Fibroblast of skin of right quadriceps (primary cell): ENCODE data around the gene CALD1.

Source experiments
- DNase-seq: peaks from one replicate; pipeline ENCODE4 v3.0.0-alpha.2; 2013

CALD1 gene

DNA sequence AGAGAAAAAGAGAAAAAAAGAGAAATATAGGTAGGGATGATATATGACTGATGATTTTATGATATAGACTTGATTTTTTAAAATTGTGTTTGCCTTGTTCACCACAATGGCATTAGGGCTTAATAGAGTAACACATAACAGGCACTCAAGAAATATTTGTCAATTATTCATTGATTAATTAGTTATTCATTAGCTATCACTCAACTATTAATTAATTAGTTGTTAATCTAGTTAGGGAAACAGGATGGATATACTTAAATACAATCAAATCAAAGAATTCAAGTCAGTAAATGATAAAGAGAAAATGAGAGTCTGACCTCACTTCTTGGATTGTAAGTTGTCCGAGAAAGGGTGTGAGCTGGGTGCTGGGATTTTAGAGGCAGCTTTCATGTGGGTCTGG lies 15.1 kb upstream of the CALD1 start:
- no peak for DNase-seq

DNA sequence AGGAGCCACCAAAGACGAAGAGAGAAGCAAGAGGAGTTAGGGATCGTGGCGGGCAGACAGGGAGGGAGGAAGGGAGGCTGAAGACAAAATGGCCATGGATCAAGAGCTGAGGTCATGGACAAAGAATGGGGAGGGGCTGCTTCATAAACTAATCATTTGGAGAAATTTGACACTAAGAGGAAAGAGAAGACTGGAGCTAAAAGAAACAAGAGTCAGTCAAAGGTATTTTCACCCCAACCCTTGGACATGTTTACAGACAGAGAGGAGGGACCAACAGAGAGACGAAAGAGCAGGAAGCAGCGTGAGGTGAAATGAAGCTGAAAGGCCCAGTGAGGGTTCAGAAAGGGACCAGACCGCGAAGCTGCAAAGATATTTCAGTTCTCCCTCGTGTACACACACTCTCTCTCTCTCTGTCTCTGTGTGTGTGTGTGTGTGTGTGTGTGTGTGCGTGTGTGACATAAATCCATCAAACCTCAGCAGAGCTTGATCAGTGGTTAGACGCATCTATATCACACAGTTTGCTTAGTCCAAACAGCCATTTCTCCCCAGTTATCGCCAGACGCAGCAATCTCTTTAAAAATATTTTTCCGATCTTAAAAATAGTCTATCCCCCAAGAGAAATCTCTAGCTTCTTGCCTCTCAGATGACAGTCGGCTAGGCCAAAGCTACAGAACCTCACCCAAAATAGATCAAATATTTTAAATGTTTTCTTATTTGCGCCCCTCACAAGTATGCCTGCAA lies 12.5 kb upstream of the CALD1 start:
- DNase-seq: peak; percentile 70

DNA sequence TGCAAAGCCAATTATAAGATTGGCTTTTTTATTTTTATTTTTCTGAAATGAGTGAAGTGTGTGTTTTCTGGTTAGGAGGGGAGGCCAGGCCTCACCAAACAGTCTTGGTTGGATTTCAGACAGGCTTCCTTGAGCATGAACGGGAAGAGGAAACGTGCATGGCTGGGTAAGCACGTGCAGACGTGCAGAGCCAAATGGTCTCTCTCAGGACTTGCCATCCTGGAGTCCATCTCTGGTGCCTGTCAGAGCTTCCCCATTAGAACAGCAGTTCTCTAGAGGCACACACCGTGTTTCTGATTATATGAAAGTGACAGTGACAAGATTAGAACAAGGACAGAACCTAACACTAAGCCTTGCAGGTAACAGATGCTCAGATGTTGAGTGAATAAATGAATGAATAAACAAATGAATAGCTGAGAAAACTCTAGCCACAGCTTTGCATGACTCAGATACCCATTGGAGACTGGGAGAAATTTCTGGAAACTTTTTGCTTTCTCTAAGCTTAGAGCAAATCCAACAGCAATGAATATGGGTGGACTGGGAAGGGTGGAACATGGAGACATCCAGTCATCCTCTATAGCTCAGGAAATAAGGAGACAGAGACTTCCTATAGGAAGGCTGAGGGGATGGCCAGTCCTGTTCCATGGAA lies 11.8 kb upstream of the CALD1 start:
- DNase-seq: no peak

DNA sequence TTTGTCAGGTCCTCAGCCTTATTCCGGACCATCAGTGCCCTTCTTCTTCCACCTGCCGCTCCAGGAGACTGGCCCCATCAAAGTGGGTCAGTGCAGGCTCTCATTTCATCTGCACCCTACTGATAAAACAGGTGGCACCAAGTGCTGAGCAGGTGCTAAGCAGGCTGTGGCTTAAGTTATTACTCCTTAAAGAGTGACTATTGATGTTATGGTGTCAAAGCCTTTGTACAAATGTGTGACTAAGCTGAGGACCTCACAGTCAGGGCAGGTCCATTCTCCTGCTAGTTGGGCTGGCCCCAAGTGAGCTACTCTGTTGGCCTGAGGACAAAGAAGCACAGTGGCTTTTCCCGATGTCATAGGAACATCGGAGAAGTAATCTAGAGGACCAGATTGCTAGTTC lies 11.2 kb upstream of the CALD1 start:
- no peak for DNase-seq

DNA sequence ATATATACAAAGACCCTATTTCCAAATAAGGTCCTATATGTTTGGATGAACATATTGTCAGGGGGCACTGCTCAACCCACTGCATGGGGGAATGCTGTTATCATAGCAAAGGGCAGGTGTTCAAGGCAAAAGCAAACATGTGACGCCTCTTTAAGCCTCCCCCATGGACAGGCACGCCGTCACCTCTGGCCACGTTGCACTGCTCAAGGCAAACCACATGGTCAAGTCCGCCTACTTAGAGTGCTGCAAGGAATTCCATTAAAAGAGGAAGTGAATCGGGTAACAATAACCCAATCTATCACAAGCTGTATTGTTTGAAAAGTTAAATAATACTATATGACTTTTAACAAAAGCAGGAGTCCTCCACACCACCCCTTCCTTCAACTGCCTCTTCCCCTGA lies 8.8 kb upstream of the CALD1 start:
- DNase-seq: no peak

DNA sequence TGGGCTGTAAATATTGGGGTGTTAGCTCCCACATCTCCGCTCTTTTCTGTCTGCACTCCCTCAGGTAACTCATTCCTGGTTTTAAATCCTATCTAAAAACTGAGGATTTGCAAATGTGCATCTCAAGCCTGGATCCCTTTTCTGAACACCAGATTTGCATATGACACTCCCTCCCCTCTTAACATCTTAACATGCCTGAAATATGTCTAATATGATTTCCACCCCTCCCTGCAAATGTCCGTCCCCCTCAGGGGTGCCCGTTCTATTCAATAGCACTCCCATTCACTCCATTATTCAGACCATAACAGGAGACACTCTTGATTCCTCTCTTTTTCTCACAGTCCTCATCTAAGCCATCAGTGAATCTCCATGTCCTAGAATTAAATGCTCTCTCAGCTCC lies 8.3 kb upstream of the CALD1 start:
- no peak for DNase-seq

DNA sequence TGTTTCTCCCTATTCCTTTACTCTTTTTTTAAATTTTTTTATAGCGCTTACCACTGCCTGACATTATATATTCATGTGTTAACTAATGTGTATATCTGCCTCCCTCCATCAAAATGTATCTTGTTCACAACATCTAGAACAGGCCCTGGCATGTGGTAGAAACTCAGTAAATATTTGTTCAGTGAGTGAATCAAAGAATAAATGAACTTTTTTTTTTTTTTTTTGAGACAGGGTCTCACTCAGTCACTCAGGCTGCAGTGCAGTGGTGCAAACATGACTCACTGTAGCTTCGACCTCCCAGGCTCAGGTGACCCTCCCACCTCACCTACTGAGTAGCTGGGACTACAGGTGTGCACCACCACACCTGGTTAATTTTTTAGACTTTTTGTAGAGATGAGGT lies 7.5 kb upstream of the CALD1 start:
- no peak for DNase-seq

DNA sequence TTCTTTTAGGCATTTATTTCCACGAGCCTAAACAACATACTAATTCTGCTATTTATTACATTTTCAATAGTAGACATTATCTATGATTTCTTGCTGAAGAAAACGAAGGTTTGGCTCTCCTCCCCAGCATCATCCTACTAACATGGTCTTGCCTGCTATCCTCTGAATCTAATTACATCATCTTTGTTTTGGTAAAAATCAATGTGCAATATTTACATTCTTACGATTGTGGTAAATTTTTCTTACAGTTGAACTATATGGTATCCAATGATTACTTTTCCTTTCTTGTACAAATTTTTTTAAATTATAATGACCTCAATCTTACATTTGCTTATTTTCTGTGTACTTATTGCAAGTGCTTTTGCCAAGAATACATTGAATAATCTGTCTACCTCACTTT lies 7.0 kb upstream of the CALD1 start:
- DNase-seq: no peak

DNA sequence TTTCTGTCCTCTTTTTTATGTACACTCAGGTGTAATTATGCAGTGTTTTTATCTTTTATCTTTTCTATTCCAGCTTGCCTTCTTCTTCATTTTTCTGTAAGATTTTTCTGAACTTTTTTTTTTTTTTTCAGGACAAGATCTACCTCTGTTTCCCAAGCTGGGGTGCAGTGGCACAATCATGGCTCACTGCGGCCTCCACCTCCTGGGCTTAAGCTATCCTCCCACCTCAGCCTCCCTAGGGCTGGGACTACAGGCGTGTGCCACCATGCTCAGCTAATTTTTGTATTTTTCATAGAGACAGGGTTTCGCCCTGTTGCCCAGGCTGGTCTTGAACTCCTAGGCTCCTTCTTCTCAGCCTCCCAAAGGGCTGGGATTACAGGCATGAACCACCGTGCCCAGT lies 6.3 kb upstream of the CALD1 start:
- no peak for DNase-seq

DNA sequence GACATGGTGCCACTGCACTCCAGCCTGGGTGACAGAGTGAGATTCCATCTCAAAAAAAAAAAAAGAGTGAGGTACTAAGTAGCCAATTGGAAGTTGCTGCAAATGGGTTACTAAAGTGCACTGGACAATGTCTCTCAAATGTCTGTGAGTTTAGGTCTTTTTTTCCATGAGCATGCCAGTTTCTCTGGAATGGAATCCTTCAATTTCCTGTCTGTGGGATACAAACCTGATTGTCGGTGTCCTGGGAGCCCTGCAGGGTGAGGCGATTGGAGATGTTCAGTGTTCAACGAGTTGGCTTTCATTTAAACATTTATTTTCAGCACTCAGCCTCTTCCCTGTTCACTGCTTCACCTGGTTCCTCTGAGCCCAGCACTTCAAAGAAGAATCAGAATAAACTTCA lies 5.3 kb upstream of the CALD1 start:
- no peak for DNase-seq

DNA sequence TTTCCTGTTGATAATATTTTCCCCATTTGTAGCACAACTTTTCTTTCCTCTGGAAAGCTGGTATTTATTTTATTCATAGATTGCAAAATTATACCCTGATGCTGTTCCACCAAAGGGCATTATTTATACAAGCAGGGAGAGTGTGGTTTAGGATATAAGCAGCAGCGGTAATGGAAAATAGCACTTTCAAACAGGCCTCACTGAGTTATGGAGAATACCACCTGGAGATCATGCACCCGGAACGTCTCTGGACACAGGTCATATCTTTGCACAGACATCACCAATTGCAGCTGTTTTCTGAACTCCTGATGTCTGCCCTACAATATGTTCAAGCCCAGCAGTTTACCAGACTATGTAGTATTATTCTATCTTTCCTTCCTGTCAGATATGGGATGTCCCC lies 2.0 kb upstream of the CALD1 start:
- DNase-seq: no peak

DNA sequence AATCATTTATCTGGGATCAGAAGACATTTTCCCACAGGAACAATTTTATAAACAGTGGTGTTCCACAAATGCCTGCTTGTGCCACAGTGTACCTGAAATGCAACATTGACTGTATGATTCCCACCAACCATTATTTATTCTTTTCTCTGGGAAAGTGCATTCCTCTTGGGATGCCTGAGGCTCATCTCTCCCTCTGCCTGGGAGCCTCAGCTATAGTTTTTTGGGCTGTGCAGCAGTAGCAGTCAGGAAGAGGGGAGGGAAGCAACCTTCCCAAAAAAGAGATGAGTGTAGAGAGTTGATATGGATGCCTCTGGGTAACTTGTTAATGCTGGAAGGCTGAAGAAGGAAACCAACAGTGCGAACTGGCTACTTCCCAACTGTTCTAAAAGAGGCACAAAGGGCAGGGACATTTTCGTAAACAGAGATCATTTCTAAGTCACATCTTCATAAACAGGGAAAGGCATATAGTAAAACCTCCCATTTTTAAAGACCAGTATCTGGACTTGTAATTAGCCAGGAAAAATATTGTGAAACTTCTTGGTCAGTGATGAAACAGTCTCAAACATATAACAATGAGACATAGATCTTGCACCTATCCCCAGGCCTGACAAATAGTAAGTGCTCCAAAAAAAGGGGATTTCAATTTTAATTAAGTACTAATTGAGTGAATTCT lies 1.4 kb upstream of the CALD1 start:
- DNase-seq: peak; percentile 50

DNA sequence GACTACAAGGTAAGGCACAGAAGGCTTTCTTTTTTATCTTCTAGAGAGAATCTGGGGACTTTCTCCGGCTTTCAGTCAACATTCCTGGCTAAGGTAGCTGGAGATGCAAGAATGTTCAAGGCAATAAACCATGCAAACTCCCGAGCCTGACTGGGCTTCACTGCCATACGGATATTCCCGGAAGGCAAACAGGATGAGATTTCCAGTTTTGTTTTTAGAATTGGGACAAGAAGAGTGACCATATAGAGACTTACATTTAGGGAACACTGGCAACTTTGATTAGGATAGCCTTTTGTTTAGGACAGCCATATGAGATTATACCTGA lies 269 bp downstream of the CALD1 start:
- no peak for DNase-seq

DNA sequence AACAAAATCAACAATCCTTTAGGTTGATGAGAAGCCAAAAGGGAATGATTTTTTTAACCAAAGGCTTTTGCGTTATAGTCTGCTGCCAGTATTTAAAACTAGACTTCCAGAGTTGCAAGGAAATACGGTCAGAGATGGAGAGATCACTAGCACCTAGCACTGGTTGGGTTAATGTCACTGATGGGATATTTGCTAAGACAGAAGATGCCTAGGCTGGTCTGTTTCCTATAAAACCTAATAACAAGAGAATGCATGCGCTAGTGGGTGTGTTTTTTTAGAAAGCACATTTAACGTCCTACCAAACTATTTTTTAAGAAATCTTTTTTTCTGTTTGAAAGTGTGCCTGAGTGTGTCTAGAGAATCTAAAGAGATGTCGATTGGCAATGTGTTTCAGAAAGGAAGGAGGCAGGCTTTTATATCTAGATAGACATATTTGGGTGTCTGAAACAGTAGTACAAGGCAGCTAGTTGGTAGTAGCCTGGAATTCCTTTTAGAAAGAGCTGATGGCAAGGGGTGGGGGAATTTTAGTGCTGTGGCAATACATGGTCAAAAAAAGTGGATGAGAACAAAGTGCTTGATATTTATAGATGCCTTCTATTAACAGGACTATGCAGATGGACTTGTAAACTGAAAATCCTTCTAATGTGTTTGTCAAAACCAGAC lies 863 bp downstream of the CALD1 start:
- no peak for DNase-seq

DNA sequence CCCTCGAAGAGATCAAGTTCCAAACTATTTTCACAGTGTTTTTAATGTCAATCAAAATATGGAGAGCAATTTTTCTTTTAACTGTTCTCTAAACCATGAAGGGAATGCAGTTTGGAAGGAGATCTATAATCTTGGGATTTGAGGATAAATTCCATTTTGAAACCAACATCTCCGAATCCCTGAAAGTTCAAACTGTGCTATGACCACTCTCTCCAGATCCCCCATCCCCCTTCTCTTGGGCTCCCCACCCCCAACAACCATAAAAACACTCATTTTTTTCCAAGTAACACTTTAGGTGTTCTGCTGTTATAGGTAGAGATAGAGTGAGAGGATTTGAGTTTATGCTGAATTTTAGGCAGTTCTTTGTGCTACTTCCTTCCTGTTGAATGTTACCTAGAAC lies 1.7 kb downstream of the CALD1 start:
- DNase-seq: no peak

DNA sequence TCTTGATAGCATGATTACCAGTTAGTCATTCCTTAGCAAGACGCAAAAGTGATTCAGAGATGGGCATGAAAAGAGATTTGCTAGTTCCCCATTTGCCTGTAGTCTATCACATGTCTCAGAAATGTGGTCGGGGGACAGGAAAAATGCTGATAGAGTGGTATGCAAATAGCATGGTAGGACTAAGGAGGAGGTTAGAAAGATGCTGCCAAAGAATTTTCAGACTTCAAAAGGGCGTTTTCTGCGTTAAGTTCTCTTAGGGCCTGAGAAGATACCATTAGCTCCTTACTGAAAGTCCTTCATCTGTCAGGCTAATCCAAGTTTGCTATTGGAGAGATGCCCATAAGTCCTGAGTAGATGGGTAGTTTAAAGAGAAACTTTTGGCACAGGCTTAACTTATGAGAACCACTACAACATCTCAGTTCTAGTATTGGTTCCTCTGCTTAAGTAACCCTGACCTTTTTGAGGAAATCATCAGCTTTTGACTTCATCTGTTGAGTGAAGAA lies 2.7 kb downstream of the CALD1 start:
- peak; percentile 64 for DNase-seq

DNA sequence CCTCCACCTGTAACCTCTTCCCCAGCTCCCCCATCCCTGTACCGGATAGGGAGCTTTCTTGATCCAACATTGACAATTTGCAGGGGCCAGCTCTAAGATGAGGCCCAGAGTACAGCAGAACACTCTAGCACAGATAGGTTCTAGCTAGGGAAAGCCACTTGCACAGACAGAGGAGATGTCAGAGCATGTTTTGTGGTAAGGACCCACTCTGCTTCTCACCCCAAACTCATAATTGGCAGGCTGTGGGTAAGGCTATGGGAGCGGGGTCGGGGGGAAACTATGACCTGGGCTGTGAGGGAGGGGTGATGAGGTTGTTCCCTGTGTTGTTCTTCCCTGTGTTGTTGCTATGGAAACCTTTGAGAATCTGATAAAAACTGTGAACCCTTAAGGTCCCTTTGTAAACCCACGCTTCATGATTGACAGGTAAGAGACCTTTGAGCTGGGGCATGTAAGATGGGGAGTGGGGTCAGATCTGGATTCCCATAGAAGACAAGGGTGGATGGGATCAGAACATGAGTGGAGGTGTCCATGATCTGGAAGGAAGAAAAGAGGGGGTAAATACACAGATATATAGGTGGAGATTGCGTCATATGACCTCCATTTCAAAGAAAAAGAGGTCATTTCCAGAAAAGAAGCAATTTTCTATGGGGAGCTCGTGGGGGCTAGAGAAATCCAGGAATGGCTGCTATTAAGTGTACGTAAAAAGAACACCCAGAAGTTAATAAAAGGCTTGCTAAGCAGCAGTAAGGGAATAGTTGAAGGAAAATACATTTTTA lies 4.0 kb downstream of the CALD1 start:
- DNase-seq: no peak

DNA sequence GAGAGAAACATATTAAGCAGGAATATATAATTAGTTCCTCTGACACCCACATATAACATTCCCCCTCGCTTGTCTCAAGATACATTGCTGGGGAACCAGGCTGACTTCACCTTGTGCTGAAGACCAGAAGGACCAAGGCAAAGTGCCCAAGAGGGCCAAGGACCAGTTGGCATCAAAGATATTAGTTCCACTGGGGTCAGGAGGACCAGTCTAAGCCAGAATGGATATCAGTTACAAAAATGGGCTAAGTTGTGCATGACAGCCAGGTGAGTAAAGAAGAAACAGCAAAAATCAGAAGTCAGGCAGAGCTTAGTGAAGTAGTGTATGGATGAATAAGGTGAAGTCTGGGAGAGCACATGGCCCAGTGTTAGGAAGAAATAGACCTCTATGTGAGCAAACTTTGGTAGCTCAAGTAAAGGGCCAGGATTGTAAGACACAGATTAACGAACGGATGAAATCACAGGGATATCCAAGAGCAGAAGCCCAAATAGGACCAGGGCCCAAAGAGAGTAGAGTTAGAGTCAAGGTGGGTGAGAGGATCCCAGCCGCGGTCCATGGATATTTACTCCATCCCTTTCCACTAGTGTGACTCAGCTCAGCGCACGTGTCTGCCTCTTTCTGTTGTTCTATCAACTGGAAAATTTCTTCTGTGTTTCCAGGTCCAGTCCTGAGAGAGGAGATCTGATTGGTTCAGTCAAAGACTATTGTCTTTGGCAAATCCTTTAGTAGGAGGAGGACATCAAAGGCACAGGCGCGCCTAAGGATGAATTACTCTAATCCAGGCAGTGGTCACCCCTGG lies 5.0 kb downstream of the CALD1 start:
- no peak for DNase-seq

DNA sequence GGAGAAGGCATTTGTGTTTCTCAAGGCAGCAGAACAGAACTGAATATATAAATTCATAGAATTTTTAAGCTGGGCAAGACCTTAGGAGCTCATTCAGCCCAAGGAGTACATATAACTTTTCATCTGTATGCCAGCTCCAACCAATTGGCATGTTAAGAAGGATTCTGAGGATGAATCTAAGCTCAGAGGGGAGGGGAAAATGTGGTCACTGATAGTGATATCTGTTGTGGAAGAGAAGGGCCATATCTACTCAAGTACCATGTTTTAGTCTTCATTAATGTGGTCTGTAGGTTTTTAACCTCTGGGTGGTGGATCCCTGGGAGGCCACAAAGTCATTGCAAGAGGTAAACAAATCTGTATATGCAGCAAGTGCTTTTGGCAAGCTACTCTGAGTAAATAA lies 6.4 kb downstream of the CALD1 start:
- DNase-seq: no peak

DNA sequence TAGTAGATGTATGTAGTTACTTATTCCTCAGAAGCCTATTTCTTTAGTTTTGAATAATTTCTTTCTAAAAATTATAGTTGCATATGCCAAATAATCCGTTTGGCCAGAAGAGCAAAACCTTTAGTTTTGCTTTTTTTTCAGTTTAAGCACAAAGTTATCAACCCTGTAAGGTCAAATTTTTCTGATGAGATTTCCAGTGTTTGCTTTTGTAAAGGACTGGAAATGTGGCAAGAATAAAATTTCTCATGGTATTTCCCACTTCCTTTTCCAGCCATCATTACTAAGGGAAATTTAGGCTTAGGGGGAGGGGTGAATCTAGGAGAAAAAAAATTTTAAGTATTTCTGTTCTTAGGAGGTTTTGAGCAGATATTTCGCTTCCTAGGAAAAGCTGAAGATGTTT lies 7.6 kb downstream of the CALD1 start:
- DNase-seq: peak; percentile 38

DNA sequence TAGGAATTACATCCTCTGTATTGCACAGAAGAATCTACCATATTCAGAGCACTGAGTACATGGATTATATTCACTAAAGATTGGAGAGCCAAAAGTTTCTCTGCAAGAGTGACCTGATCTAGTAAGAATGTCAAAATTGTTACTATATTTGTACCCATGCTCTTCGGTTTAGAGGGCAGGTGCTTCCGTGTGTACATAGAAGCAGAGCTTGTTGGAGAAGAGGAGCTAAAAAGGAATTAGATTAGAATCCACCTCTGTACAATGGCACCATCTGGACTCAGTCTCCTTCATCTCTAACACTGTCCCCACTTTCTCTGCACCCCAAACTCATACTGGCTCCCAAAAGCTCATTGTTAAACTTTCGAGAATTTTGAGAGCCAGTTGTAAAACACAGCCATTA lies 8.3 kb downstream of the CALD1 start:
- DNase-seq: no peak

DNA sequence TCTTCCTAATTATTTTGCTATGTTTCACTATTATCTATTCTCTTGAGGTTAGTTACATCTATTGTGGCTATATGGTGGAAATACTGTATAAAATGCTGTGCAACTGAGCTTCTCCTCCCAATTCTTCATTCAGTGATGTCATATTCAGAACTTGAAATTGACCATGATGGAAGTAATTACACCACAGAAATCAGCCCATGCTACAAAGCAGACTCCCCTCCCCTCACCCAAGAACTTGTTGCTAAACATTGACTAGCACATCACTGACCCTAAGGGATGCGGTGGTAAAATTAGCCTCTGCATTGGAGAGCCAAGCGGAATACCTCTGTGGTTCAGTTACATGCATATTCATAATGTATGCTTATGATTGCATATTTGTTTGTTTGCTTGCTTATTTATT lies 8.8 kb downstream of the CALD1 start:
- DNase-seq: no peak
